Liver (tissue), 9 donors: ENCODE data around the gene HIVEP3. TPM values are rescaled to one million over a fixed set of nuclear protein-coding genes. Genes with fewer than 3 reads are reported as not detected.

Source experiments
- DNase-seq: peaks from one replicate; pipeline ENCODE4 v3.0.0-alpha.2; 2017; ENCODE audit warnings: low spot score
- H3K27ac ChIP-seq, 2 donors: one replicate each; pipeline ENCODE4 v1.7.0; 2013; ENCODE audit warnings: inconsistent platforms in 2 of 2, low read length in 2 of 2, control low read depth in 1 of 2, low read depth in 1 of 2, mild to moderate bottlenecking in 1 of 2
- H3K27me3 ChIP-seq, 4 donors: one replicate each; pipeline versions ENCODE4 v1.6.1 to v1.7.0; 2013; ENCODE audit warnings: low read length in 3 of 4, inconsistent platforms in 1 of 4, mild to moderate bottlenecking in 1 of 4, moderate library complexity in 1 of 4; ENCODE audit not compliant: control insufficient read depth in 4 of 4, insufficient read depth in 4 of 4
- H3K36me3 ChIP-seq, 4 donors: one replicate each; pipeline versions ENCODE4 v1.6.1 to v1.7.0; 2013; ENCODE audit warnings: low read length in 3 of 4, mild to moderate bottlenecking in 3 of 4, low read depth in 1 of 4, moderate library complexity in 1 of 4; ENCODE audit not compliant: control insufficient read depth in 4 of 4, insufficient read depth in 3 of 4
- H3K4me1 ChIP-seq, 4 donors: one replicate each; pipeline versions ENCODE4 v1.6.1 to v1.7.0; 2013; ENCODE audit warnings: low read length in 3 of 4, mild to moderate bottlenecking in 3 of 4, moderate library complexity in 1 of 4; ENCODE audit not compliant: control insufficient read depth in 4 of 4, insufficient read depth in 4 of 4
- H3K4me3 ChIP-seq, 3 donors: one replicate each; pipeline versions ENCODE4 v1.6.1 to v1.7.0; 2013; ENCODE audit warnings: low read length in 3 of 3, control low read depth in 1 of 3, low read depth in 1 of 3, mild to moderate bottlenecking in 1 of 3
- H3K9ac ChIP-seq, 2 donors: one replicate each; pipeline ENCODE4 v1.7.0; 2013; ENCODE audit warnings: low read length in 2 of 2, mild to moderate bottlenecking in 2 of 2, moderate library complexity in 2 of 2, control low read depth in 1 of 2, low read depth in 1 of 2
- H3K9me3 ChIP-seq, 4 donors: one replicate each; pipeline versions ENCODE4 v1.6.1 to v1.7.0; 2013; ENCODE audit warnings: low read length in 3 of 4; ENCODE audit not compliant: control insufficient read depth in 4 of 4
- ATF3 ChIP-seq: IDR thresholded peaks from 2 replicates; pipeline ENCODE4 v1.6.1; 2016; ENCODE audit warnings: antibody characterized with exemption
- CTCF ChIP-seq: fragments of 150-350 bp; IDR thresholded peaks from 2 replicates; pipeline ENCODE4 v1.5.1; 2017; ENCODE audit warnings: improper control_type of control experiment, low read depth, low read length; ENCODE audit not compliant: missing input control
- EGR1 ChIP-seq, 2 donors: IDR thresholded peaks; 2 replicates each; pipeline ENCODE4 v1.6.1; 2016 to 2018; ENCODE audit warnings: antibody characterized with exemption in 2 of 2, low read depth in 2 of 2
- FOXA1 ChIP-seq: IDR thresholded peaks from 2 replicates; pipeline ENCODE4 v1.6.1; 2016; ENCODE audit warnings: antibody characterized with exemption
- FOXA2 ChIP-seq: IDR thresholded peaks from 2 replicates; pipeline ENCODE4 v1.6.1; 2016; ENCODE audit warnings: antibody characterized with exemption
- HNF4A ChIP-seq, 2 donors: conservative IDR thresholded peaks; 2 replicates each; pipeline ENCODE4 v1.6.1; 2016; ENCODE audit warnings: antibody characterized with exemption in 2 of 2, mild to moderate bottlenecking in 2 of 2
- HNF4G ChIP-seq: IDR thresholded peaks from 2 replicates; pipeline ENCODE4 v1.6.1; 2016; ENCODE audit warnings: antibody characterized with exemption
- JUND ChIP-seq, 2 donors: IDR thresholded peaks; 2 replicates each; pipeline ENCODE4 v1.6.1; 2016; ENCODE audit warnings: antibody characterized with exemption in 2 of 2
- RAD21 ChIP-seq, 2 donors: IDR thresholded peaks; 2 replicates each; pipeline ENCODE4 v1.6.1; 2016; ENCODE audit warnings: antibody characterized with exemption in 2 of 2, mild to moderate bottlenecking in 2 of 2
- SP1 ChIP-seq: IDR thresholded peaks from 2 replicates; pipeline ENCODE4 v1.6.1; 2018; ENCODE audit warnings: antibody characterized with exemption, mild to moderate bottlenecking
- TAF1 ChIP-seq: conservative IDR thresholded peaks from 2 replicates; pipeline ENCODE4 v1.6.1; 2016; ENCODE audit warnings: antibody characterized with exemption, mild to moderate bottlenecking
- YY1 ChIP-seq: IDR thresholded peaks from 2 replicates; pipeline ENCODE4 v1.6.1; 2016; ENCODE audit warnings: antibody characterized with exemption, mild to moderate bottlenecking
- ZBTB33 ChIP-seq: IDR thresholded peaks from 2 replicates; pipeline ENCODE4 v1.6.1; 2016; ENCODE audit warnings: antibody characterized with exemption
- WGBS: extraction: QIAGEN DNeasy Blood & Tissue Kit; methylation state at CpG from one replicate; pipeline ENCODE4 v1.1.7; 2013; 5-methylcytosine and 5-hydroxymethylcytosine counted together
- polyA plus RNA-seq, 2 donors: library from polyadenylated mRNA; stranded (reverse) in 1 of 2; unstranded in 1 of 2; fragments of 200-250 nt in 1 of 2; fragments of >200 nt in 1 of 2; fragmentation: Nextera tagmentation in 1 of 2; extraction: Ambion mirVana in 1 of 2; gene quantifications; one replicate each; pipeline versions ENCODE4 v1.2.1 to v1.2.3, GENCODE V29; 2013 to 2015
- total RNA-seq, 2 donors: library from RNA; depleted of rRNA; stranded (reverse); fragments of >200 nt; gene quantifications; one replicate each; pipeline ENCODE4 v1.2.3, GENCODE V29; 2014
- TF ChIP-seq, protein P1 (sequence below): IDR thresholded peaks from 2 replicates; pipeline ENCODE4 v1.6.1; 2016; ENCODE audit warnings: antibody characterized with exemption, mild to moderate bottlenecking
- donor health status: healthy.
- donor health status: healthy.
- donor health status: healthy.
- donor health status: healthy.
- donor health status: healthy.

The HIVEP3 gene
- total and polyA plus RNA-seq, 4 donors: 0.93 to 1.6 (median 1.4) TPM

DNA sequence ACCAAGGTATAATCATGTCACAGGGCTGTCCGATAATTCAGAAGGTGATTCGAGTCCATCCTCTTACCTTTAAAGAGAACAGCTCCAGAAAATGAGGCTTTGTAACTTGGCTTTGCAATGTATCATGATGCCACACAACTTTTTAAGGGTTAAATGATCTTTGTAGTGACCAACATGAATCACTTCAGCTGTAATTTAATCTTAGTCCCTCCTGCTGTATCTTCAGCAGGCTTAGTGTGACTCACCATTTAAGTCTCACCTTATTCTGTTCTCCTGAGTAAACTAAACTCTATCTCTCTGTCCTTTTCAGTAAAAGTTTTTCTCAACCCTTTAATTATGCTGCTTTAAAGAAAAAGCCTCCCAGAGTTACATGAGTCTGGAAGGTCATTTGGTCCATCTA lies 1.9 kb upstream of the HIVEP3 start:
- WGBS: 96% methylated on average over 2 of the region's 2 CpGs
- H3K4me1 ChIP-seq: peaks cover 5 to 25% (median 18%) of the 10 kb centered on the region in 4 donors

DNA sequence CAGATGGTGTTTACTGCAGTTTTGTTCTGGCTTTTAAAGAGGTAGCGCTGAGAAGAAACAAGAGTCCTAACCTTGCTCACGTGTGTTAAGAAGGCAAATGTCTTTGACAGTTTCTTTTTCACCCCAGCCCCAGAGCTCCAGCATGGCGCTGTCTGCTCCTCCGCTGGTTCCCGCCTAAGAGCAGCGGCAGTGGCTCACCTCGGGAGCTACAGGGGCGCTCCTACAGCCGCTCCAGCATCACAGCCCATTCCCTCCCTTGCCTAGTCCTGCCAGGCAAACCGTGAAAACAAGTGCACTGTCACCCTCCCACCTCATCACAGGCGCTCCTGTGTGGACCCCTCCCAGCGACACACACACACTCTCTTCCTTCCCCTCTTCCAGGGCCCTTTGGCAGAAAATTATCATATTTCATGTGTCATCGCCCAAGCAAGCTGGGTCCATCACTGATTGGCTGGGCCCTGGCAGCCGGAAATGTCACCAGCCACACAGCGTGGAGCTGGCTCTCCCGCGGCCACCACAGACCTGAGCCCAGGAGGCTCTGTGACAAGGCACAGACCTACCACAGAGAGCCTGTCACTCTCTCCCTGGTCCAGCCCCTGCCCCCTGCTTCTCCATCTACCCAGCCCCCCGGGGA lies 1.2 kb upstream of the HIVEP3 start:
- 74% methylated on average over 18 of the region's 18 CpGs for WGBS
- DNase-seq: no peak
- Histone ChIP-seq H3K4me3 (peak overlapping the region in 1 of 3 donors; percentile 2), H3K27ac (no peak overlapping the region), H3K27me3 (no peaks in the 10 kb centered on the region), H3K9ac (no peak overlapping the region), H3K4me1 (peaks cover 5 to 21% (median 18%) of the 10 kb centered on the region in 4 donors), H3K9me3 (no peaks in the 10 kb centered on the region), H3K36me3 (no peaks in the 10 kb centered on the region)
- TF ChIP-seq ZBTB33 (no peak), FOXA1 (no peak), ATF3 (no peak), CTCF (no peak), SP1 (no peak), EGR1 (IDR thresholded peaks at IDR 0.05; ENCODE audit: low read depth in 2 of 2) (no peak), FOXA2 (no peak), TAF1 (no peak)

More for the DNA sequence above, 1.9 kb upstream of the HIVEP3 start:
- no peak overlapping the region for H3K27ac ChIP-seq
- no peaks in the 10 kb centered on the region for H3K9me3 ChIP-seq
- H3K27me3 ChIP-seq: no peaks in the 10 kb centered on the region
- no peak overlapping the region for H3K4me3 ChIP-seq
- H3K9ac ChIP-seq: no peak overlapping the region
- H3K36me3 ChIP-seq: no peaks in the 10 kb centered on the region
- no peak for DNase-seq
- TF ChIP-seq HNF4A (conservative IDR thresholded peaks at IDR 0.05) (no peak), ATF3 (no peak), YY1 (no peak), HNF4G (no peak), FOXA1 (no peak), RAD21 (IDR thresholded peaks at IDR 0.05) (no peak), SP1 (no peak), TAF1 (no peak), FOXA2 (no peak), JUND (IDR thresholded peaks at IDR 0.05) (no peak)
- TF ChIP-seq, protein P1, sequence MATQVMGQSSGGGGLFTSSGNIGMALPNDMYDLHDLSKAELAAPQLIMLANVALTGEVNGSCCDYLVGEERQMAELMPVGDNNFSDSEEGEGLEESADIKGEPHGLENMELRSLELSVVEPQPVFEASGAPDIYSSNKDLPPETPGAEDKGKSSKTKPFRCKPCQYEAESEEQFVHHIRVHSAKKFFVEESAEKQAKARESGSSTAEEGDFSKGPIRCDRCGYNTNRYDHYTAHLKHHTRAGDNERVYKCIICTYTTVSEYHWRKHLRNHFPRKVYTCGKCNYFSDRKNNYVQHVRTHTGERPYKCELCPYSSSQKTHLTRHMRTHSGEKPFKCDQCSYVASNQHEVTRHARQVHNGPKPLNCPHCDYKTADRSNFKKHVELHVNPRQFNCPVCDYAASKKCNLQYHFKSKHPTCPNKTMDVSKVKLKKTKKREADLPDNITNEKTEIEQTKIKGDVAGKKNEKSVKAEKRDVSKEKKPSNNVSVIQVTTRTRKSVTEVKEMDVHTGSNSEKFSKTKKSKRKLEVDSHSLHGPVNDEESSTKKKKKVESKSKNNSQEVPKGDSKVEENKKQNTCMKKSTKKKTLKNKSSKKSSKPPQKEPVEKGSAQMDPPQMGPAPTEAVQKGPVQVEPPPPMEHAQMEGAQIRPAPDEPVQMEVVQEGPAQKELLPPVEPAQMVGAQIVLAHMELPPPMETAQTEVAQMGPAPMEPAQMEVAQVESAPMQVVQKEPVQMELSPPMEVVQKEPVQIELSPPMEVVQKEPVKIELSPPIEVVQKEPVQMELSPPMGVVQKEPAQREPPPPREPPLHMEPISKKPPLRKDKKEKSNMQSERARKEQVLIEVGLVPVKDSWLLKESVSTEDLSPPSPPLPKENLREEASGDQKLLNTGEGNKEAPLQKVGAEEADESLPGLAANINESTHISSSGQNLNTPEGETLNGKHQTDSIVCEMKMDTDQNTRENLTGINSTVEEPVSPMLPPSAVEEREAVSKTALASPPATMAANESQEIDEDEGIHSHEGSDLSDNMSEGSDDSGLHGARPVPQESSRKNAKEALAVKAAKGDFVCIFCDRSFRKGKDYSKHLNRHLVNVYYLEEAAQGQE: no peak
